Peyer's patch (tissue), 4 donors: ENCODE measurements around the gene RASL10B.

Experiments
- CTCF ChIP-seq, 6 experiments: fragments of 450-650 bp in 4 of 6; fragments of 200-600 bp in 2 of 6; sonication (generic) in 1 of 6; IDR thresholded peaks; one replicate each; pipeline ENCODE4 v1.5.1; 2017 to 2019; ENCODE audit warnings: antibody characterized with exemption in 6 of 6, mild to moderate bottlenecking in 3 of 6, moderate library complexity in 1 of 6
- POLR2A ChIP-seq, 2 donors: fragments of 450-650 bp; IDR thresholded peaks; one replicate each; pipeline ENCODE4 v1.5.1; 2017; ENCODE audit warnings: antibody characterized with exemption in 2 of 2, mild to moderate bottlenecking in 2 of 2, moderate library complexity in 2 of 2

DNA sequence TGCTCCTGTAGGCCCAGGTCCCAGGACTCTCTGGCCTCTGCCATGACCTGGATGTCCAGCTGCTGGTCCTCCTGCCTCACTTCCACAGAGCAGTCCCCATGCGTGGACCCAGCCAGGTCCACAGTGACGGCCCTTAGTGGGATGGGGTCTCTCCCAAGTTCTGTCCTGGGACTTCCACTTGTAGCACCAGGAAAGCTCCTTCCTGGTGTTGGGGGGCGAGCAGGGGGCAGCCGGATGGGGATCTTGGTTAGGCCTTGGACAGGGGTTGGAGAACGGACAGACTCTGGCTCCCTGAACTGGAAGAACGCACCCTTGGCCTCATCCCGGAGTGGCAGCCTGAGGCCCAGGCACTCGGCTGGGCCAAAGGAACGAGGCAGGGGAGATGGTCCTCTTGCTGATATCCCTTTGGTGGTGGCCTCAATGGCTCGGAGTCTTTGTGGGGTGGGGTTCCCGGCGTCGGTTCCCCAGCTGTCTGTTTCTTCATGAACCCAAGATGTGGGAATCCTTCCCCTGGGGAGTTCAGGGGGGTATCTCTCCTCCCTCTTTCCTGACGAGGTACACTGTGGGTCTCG, 14.4 kb downstream of the RASL10B start:
- TF ChIP-seq CTCF (IDR thresholded peaks at IDR 0.05) (no peak), POLR2A (IDR thresholded peaks at IDR 0.05) (no peak)
